Measurements from ENCODE around the gene SUMF1.
"Not testable (repeated sequence)": the region's sequence is repeated elsewhere in the genome, so short reads cannot be mapped to it uniquely, and the experiment has no call there.

The SUMF1 gene

GRCh38 chr3:4332574-4332973 is 134.5 kb downstream of the SUMF1 start:
- DNase-seq = no peak

- DNase-seq = no peak
These were observed 135.0 kb downstream of the SUMF1 start for GRCh38 chr3:4332111-4332510.

- not testable (repeated sequence) for DNase-seq
These were observed 137.3 kb downstream of the SUMF1 start for GRCh38 chr3:4329806-4330205.

- DNase-seq = no peak
These were observed 140.2 kb downstream of the SUMF1 start for GRCh38 chr3:4326868-4327267.

DNA sequence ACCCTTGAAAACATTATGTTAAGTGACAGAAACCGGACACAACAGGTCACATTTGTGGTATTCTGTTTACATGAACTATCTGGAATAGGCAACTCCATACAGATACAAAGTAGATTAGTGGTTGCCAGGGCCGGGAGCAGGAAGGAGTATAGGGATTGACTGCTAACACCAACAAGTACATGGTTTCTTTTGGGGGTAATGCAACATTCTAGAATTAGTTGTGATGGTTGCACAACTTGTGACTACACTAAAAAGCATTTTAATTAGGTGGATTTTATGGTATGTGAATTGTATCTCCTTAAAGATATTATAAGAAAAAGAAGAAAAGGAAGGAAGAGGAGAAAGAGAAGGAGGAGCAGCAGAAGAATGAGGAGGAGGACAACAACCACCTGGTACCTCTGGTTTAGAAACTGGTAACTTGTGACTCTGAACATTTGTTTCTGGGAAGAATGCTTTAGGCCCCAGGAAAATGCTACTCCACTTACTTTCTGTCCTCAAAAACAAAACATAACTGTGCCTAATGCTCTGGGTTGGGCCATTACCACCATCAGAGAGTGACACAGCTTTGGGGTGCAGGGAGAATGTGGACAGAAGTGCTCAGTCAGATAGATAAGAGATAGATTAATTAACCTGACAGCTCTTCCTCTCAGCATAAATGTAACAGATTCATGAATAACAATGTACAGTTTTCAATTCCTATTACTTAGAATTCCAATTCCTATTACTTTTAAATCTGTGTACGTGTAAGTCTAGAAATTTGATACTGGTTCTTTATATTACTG is 143.6 kb downstream of the SUMF1 start:
- DNase-seq = no peak

GRCh38 chr3:4322635-4323034 is 144.4 kb downstream of the SUMF1 start:
- DNase-seq = peak; percentile 77

GRCh38 chr3:4321732-4322131 is 145.3 kb downstream of the SUMF1 start:
- DNase-seq = no peak

DNA sequence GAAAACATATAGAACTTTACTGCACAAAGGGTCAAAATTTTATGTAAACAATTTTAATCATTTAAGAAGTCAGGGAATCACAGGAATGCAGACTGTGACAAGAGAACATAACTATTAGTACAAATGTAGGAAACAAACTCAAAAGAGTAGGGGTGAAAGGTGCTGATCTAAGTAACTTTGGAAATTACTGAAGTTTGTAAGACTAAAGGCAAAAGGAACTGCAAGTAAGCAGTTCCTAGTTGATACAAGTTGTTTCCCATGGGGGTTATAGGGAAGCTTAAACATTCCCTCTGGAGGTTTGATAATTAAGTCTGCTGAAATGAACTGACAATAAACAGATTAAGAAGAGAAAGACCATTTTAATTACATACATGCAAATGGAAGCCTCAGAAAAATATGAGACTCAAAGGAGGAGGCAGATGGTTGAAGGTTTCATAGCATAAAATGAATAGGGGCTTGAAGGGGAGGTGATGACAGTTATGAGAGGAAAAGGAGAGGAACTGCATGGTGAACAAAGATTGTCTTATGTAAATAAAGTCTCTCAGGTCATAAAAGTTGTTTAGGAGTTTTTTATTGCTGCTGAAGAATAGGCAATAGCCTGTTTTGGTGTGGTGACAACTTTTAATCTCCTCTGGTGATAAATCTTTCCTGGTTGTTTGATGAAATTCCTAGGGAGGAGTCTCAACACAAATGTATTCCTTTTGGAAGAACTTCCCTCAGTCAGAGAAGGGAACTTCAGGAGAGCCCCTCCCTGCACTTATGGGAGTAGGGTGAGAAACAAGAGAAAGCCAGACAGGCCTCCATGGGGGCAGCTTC is 146.8 kb downstream of the SUMF1 start:
- no peak for DNase-seq

DNA sequence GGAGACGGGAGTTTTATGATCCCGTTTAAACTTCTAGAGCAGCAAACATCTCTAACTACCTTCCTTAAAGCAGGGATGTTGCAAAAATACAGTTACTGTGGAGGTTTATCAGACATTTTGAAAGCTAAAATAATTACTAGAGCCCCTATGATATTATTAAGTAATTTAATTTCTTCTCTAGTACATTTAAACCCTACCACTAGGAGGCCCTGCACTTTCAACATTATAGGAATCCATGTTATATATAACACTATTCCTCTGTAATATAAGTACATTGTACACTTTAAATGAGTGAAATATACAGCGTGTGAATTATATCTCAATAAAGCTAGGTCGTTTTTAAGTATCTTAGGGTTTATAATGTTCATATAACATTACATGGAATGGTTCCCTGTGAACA is 152.4 kb downstream of the SUMF1 start:
- no peak for DNase-seq

DNA sequence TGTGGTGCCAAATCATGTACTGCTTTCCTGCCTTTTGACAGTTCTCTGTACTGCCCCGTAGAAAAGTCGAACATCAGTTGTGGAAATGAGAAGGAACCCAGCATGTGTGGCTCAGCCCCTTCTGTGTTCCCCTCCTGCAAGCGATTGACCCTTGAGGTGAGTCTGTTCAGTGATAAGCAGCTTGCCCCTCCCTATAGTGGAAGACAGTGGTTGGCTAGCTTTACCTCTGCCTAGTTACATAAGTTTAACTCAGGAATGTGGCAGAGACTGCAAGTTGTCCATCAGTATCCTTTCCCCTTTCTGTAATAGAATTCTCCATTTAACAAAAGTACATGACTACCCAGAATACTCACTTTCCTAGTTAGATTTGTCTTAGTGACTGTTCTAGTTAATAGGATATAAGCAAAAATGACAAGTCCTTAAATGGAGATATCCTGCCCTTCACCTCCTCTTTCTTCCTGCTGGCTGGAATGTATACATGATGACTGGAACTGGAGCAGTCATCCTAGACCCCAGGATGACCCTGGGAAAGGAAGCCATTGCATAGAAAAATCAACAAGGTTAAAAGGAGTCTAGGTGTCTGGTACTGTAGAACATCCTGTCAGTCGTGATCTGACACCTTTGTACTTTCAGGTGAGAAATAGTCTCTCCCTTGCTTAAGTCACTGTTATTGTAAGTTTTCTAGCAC is 153.3 kb downstream of the SUMF1 start:
- no peak for DNase-seq

DNA sequence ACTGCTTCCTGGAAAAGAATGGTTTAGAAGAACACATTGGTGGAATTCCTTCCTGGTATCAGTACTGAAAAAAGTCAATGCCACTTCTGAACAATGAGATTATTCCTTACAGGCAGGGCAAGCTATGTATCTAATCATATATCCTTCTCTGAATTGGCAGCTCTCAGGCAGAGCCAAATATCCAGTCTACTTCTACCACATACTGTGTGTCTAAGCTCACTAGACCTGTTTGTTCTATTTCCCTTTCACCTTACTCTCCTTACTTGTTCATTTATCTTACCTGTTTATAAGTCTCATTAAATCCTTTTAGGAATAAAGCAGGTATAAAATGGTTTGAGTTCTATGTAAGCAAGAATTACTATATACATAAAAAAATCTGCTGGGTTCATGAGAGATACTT is 155.6 kb downstream of the SUMF1 start:
- no peak for DNase-seq

Data from SIG-M5 (cell line).